HG03280 (cell line): ENCODE results near the gene PLA2G15.

Source experiments
- ATAC-seq: cut with Tn5 transposase; IDR thresholded peaks from one replicate; pipeline ENCODE4 v1.9.1; 2021; ENCODE audit warnings: mild to moderate bottlenecking, moderate library complexity; ENCODE audit not compliant: unreplicated experiment

The PLA2G15 gene

GRCh38 chr16:68292425-68292824 lies 47.3 kb downstream of the PLA2G15 start:
- ATAC-seq: no peak

- no peak for ATAC-seq
Measured at GRCh38 chr16:68296291-68296690, 51.1 kb downstream of the PLA2G15 start.

GRCh38 chr16:68296693-68297092 lies 51.5 kb downstream of the PLA2G15 start:
- ATAC-seq: no peak

DNA sequence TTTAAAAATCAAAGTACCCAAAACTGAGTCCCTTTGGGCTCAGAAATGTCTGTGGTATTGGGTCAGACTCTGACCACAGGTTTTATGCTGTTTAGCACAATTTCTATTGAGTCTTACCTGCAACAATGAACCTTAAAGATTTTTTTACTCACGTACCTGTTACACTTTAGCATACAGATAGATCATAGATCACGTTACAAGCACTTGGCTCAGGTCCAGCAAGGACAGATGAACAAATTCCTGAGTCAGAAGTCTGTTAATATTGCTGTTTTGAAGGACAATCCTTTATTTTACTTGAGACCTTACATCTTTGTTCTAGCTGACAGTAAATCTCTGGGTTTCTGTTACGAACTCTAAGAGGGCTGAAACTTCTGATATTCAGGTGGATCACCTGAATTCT lies 52.7 kb downstream of the PLA2G15 start:
- ATAC-seq: no peak

- no peak for ATAC-seq
Measured at GRCh38 chr16:68298312-68298711, 53.1 kb downstream of the PLA2G15 start.

DNA sequence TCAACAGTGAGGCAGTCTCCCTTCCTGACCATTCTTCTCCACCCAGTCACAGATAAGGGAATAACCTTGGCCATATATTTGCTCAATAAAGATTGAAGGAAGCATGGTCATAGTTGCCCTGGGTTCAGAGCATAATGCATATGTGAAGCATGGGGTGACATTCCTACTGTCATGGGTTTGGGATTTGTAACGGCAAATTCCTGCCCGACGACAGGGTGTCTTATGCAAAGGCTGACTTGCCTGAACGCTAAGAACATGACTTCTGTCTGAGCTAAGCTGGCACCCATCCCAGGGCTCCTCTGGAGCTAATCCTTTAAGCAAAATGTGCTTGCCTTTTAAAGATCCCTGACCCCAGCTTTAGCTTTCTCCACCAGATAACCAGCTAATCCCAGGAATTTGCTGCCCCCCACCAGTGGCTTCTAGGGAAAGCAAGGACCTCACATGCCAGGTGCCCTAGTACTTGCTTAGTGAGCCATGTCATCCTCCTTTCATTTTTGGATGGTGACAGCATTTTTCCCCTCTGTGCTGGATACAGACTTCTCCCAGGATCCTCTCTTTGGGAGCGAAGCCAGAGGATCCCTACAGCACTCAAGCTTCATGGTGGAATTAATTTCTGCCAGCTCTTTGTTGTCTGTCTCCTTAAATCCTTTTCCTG lies 53.9 kb downstream of the PLA2G15 start:
- no peak for ATAC-seq

- no peak for ATAC-seq
Measured at GRCh38 chr16:68299571-68300453, 54.6 kb downstream of the PLA2G15 start.

DNA sequence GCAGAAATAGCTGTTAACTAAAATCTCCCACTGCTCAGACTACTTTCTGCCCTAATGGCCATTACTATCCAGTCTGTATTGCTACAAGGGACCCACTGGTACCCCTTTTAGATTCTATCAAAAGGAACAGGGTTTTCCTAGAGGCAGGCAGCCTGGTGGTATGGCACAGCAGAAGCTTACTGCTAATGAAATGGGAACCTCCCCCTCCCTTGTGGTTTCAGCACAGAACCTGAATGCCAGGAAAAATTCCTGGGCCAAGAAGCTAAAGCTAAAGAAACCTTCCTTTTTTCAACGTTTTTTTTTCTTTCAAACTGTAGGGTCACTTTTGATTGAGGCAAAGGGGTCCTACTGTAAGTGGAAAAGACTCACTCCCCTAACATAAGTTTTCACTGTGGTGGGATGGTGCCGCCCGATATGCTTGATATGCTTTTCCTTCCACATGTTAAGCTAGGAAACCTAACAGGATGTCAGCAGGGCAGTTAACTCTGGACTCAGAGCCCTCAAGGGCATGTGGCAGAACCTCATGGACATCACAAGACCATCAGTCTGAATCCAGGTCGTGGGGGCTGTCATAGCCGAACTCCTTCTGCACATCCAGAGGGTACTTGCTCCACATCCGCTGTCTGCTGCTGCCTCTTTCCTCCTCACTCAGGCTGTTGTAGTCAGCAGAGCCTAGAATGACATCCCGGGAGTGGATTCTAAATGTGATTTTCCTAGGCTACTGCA lies 55.7 kb downstream of the PLA2G15 start:
- ATAC-seq: no peak

- ATAC-seq: no peak
Measured at GRCh38 chr16:68306633-68307032, 61.5 kb downstream of the PLA2G15 start.

GRCh38 chr16:68309799-68310198 lies 64.6 kb downstream of the PLA2G15 start:
- no peak for ATAC-seq

DNA sequence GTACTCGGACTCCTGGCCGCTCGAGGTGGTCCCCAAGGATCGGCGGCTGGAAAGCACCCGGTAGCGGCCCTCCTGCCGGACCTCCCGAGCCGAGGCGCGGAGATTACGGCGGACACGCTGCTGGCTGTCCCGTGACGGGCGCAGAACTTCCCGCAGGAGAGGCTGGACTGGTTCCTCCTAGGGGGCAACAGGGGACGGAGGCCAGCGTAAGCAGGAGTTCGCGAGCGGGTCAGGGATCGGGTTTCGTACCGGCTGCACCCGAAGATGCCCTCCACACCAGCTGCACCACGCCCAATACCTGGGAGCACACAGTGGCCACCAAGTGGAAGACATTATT lies 65.2 kb downstream of the PLA2G15 start:
- ATAC-seq: peak; percentile 6
